Measurements from ENCODE around the gene TTYH2.

DNA sequence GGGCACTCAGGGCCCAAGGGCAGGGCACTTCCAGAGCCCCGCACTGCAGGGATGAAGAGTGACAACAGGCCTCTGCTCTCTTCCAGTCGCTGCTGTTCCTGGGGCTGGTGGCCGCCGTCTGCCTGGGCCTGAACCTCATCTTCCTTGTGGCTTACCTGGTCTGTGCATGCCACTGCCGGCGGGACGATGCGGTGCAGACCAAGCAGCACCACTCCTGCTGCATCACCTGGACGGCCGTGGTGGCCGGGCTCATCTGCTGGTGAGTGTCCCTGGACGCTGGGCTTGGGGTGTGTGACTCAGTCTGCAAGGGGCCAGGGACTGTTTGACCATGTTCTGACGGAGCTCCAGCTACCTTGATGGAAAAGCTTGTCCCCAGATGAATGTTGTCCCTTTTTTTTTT lies 9.0 kb downstream of the TTYH2 start:
- TF ChIP-seq, protein P1, sequence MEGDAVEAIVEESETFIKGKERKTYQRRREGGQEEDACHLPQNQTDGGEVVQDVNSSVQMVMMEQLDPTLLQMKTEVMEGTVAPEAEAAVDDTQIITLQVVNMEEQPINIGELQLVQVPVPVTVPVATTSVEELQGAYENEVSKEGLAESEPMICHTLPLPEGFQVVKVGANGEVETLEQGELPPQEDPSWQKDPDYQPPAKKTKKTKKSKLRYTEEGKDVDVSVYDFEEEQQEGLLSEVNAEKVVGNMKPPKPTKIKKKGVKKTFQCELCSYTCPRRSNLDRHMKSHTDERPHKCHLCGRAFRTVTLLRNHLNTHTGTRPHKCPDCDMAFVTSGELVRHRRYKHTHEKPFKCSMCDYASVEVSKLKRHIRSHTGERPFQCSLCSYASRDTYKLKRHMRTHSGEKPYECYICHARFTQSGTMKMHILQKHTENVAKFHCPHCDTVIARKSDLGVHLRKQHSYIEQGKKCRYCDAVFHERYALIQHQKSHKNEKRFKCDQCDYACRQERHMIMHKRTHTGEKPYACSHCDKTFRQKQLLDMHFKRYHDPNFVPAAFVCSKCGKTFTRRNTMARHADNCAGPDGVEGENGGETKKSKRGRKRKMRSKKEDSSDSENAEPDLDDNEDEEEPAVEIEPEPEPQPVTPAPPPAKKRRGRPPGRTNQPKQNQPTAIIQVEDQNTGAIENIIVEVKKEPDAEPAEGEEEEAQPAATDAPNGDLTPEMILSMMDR (conservative IDR thresholded peaks at IDR 0.05; ENCODE audit: low read length) = no peak
- no peak for TF ChIP-seq EZH2phosphoT487 (IDR thresholded peaks at IDR 0.05; ENCODE audit: borderline replicate concordance, low read depth, low read length)
